K562 (cell line): ENCODE data around the gene BLM. TPM values are rescaled to one million over a fixed set of nuclear protein-coding genes. Genes with fewer than 3 reads are reported as not detected.
A peak's percentile ranks its signal among the peaks of the same experiment; 100 is the strongest.

Experiments
- ARID1B ChIP-seq: fragments of 450-650 bp; IDR thresholded peaks from 2 replicates; pipeline ENCODE4 v1.6.1; 2016; ENCODE audit warnings: antibody characterized with exemption, mild to moderate bottlenecking, inconsistent platforms
- CBX3 ChIP-seq, 2 experiments: IDR thresholded peaks; 1 replicate in 1 of 2; 2 replicates in 1 of 2; pipeline ENCODE4 v1.6.1; 2012; ENCODE audit warnings: inconsistent platforms in 2 of 2, low read length in 2 of 2, borderline replicate concordance in 1 of 2, control low read depth in 1 of 2
- CXXC5 ChIP-seq: fragments of 250-450 bp; sonication (Bioruptor Pico); IDR thresholded peaks from 2 replicates; pipeline ENCODE4 v1.8.0; 2022; ENCODE audit warnings: inconsistent platforms, mild to moderate bottlenecking, moderate library complexity
- KLF13 ChIP-seq: fragments of 450-650 bp; IDR thresholded peaks from 2 replicates; pipeline ENCODE4 v1.6.1; 2016; ENCODE audit warnings: missing genetic modification characterization, low read depth, mild to moderate bottlenecking, missing compliant biosample characterization, moderate library complexity, borderline replicate concordance
- MAZ ChIP-seq, 2 experiments: fragments of 450-650 bp in 1 of 2; sonication (generic) in 1 of 2; formaldehyde crosslinking; IDR thresholded peaks in 1 of 2; conservative IDR thresholded peaks in 1 of 2; 2 replicates each; pipeline versions ENCODE4 v1.4.0 to v1.5.0; 2020; ENCODE audit warnings: mild to moderate bottlenecking in 1 of 2, missing genetic modification reagents in 1 of 2
- MTA1 ChIP-seq: fragments of 450-650 bp; IDR thresholded peaks from 2 replicates; pipeline ENCODE4 v1.6.1; 2017; ENCODE audit warnings: borderline replicate concordance
- MYBL2 ChIP-seq, 2 experiments: fragments of 450-650 bp in 1 of 2; sonication (generic) in 1 of 2; formaldehyde crosslinking in 1 of 2; IDR thresholded peaks; 2 replicates each; pipeline versions ENCODE4 v1.6.1 to v1.8.1; 2017 to 2022; ENCODE audit warnings: borderline replicate concordance in 1 of 2, inconsistent platforms in 1 of 2, low read depth in 1 of 2, mild to moderate bottlenecking in 1 of 2, missing genetic modification reagents in 1 of 2, moderate library complexity in 1 of 2
- NR2F6 ChIP-seq: fragments of 450-650 bp; formaldehyde crosslinking; IDR thresholded peaks from 2 replicates; pipeline ENCODE4 v1.4.0; 2020; ENCODE audit warnings: mild to moderate bottlenecking
- NRF1 ChIP-seq, 2 experiments: fragments of 450-650 bp; IDR thresholded peaks in 1 of 2; conservative IDR thresholded peaks in 1 of 2; 2 replicates each; pipeline ENCODE4 v1.6.1; 2014; ENCODE audit warnings: mild to moderate bottlenecking in 2 of 2
- POLR3A ChIP-seq: IDR thresholded peaks from 2 replicates; pipeline ENCODE4 v1.6.1; 2011; ENCODE audit warnings: borderline replicate concordance, mild to moderate bottlenecking, moderate library complexity; ENCODE audit not compliant: insufficient read length, insufficient read depth; ENCODE audit errors: extremely low read depth
- TBP ChIP-seq: optimal IDR thresholded peaks from 2 replicates; pipeline ENCODE3; 2011; ENCODE audit warnings: low read depth, low read length, improper control_type of control experiment
- TEAD4 ChIP-seq, 2 experiments: sonication (generic) in 1 of 2; formaldehyde crosslinking in 1 of 2; IDR thresholded peaks; 2 replicates each; pipeline versions ENCODE4 v1.6.1 to v1.8.0; 2012 to 2022; ENCODE audit warnings: borderline replicate concordance in 1 of 2, inconsistent platforms in 1 of 2, low read length in 1 of 2, mild to moderate bottlenecking in 1 of 2, missing genetic modification reagents in 1 of 2
- ZFPM2 ChIP-seq: fragments of 250-450 bp; sonication (Bioruptor Pico); IDR thresholded peaks from 2 replicates; pipeline ENCODE4 v1.5.1; 2022; ENCODE audit warnings: mild to moderate bottlenecking
- ZNF551 ChIP-seq: fragments of 250-450 bp; sonication (Bioruptor Pico); IDR thresholded peaks from 2 replicates; pipeline ENCODE4 v1.5.0; 2021; ENCODE audit warnings: mild to moderate bottlenecking, moderate library complexity
- ZNF586 ChIP-seq: fragments of 450-650 bp; formaldehyde crosslinking; conservative IDR thresholded peaks from 2 replicates; pipeline ENCODE4 v1.4.0; 2020; ENCODE audit warnings: mild to moderate bottlenecking, moderate library complexity
- ZNF766 ChIP-seq: fragments of 200-800 bp; sonication (Bioruptor generic); conservative IDR thresholded peaks from 2 replicates; pipeline ENCODE4 v1.6.1; 2016; ENCODE audit warnings: missing genetic modification characterization, missing compliant biosample characterization
- polyA plus RNA-seq, 8 experiments: library from polyadenylated mRNA; depleted of rRNA in 4 of 8; stranded (reverse) in 5 of 8; unstranded in 3 of 8; fragments of >200 nt; fragmentation: Nextera tagmentation in 2 of 8; fragmentation: Illumina TruSeq in 1 of 8; extraction: Ambion mirVana in 2 of 8; extraction: Trizol in 1 of 8; gene quantifications; 2 replicates each; pipeline versions ENCODE4 v1.2.1 to v1.2.3, GENCODE V29; 2011 to 2014; ENCODE audit warnings: inconsistent platforms in 1 of 8, missing spikeins in 1 of 8
- total RNA-seq, 7 experiments: library from RNA; depleted of rRNA in 6 of 7; stranded (reverse); fragments of >200 nt in 6 of 7; fragmentation: Illumina TruSeq in 2 of 7; extraction: Trizol in 2 of 7; gene quantifications; 2 replicates each; pipeline versions ENCODE4 v1.2.1 to v1.2.3, GENCODE V29; 2011 to 2021; ENCODE audit warnings: low replicate concordance in 1 of 7
- TF ChIP-seq, protein P1 (sequence below): sonication (generic); formaldehyde crosslinking; IDR thresholded peaks from 2 replicates; pipeline ENCODE4 v1.8.1; 2023; ENCODE audit warnings: mild to moderate bottlenecking, missing genetic modification reagents
- TF ChIP-seq, protein P2 (sequence below): sonication (generic); IDR thresholded peaks from 2 replicates; pipeline ENCODE4 v1.6.1; 2016
- TF ChIP-seq, protein P3 (sequence below): fragments of 250-450 bp; sonication (Bioruptor Pico); IDR thresholded peaks from 2 replicates; pipeline ENCODE4 v1.5.0; 2020; ENCODE audit warnings: mild to moderate bottlenecking, borderline replicate concordance
- TF ChIP-seq, protein P4 (sequence below): fragments of 250-450 bp; sonication (Bioruptor Pico); IDR thresholded peaks from 2 replicates; pipeline ENCODE4 v1.9.0; 2021; ENCODE audit warnings: mild to moderate bottlenecking

BLM gene
- total and polyA plus RNA-seq, 9 of the 15 experiments (the other 6 are each of a cell fraction or from before 2014, with no cell fraction given) = 21.0 to 56.0 (median 43.9) TPM

DNA sequence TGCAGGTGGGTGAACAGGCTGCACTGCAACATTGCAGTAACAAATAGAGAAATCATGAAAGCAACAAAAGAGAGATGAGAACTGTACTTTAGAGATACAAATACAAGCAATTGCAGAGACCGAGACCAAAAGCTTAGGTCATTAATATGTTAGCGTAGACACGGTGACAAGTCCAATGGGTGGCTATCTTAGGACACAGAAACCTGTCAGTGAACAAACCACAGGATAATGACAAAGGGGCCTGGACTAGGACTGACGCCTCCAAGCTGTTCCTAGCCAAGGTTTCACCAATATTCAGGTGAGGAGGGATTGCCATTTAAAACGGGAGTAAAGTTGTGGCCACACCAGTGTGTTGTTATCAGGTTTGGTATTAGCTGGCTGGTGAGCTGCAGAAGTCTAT lies 41.7 kb upstream of the BLM start (continued):
- peak in 1 of 2 experiments; percentile 26; a peak in 1 of 3 replicates for TF ChIP-seq CBX3 (IDR thresholded peaks at IDR 0.05; ENCODE audit: borderline replicate concordance in 1 of 2, low read length in 2 of 2)
- no peak for TF ChIP-seq MYBL2 (IDR thresholded peaks at IDR 0.05; ENCODE audit: low read depth)
- TF ChIP-seq MYBL2 (CRISPR knock-in tag; IDR thresholded peaks at IDR 0.05; ENCODE audit: borderline replicate concordance) = no peak
- no peak for TF ChIP-seq ZNF586 (CRISPR knock-in tag)
- 0 out of 2 replicates have a peak, but pooled peaks have one; percentile 22 for TF ChIP-seq ZNF766 (CRISPR knock-in tag)
- peak; percentile 49 for TF ChIP-seq CXXC5 (CRISPR knock-in tag)
- TF ChIP-seq NR2F6 (CRISPR knock-in tag) = no peak
- TF ChIP-seq, protein P1, sequence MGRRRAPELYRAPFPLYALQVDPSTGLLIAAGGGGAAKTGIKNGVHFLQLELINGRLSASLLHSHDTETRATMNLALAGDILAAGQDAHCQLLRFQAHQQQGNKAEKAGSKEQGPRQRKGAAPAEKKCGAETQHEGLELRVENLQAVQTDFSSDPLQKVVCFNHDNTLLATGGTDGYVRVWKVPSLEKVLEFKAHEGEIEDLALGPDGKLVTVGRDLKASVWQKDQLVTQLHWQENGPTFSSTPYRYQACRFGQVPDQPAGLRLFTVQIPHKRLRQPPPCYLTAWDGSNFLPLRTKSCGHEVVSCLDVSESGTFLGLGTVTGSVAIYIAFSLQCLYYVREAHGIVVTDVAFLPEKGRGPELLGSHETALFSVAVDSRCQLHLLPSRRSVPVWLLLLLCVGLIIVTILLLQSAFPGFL (CRISPR knock-in tag) = no peak
- no peak for TF ChIP-seq NRF1 (conservative IDR thresholded peaks at IDR 0.05 in 1 of 2, IDR thresholded peaks at IDR 0.05 in 1 of 2)
- TF ChIP-seq KLF13 (tag) = no peak
- no peak for TF ChIP-seq ZFPM2 (CRISPR knock-in tag)
- TF ChIP-seq TBP = no peak
- TF ChIP-seq ARID1B = peak; percentile 39
- TF ChIP-seq MTA1 = no peak
- no peak for TF ChIP-seq ZNF551 (CRISPR knock-in tag)
- TF ChIP-seq, protein P2, sequence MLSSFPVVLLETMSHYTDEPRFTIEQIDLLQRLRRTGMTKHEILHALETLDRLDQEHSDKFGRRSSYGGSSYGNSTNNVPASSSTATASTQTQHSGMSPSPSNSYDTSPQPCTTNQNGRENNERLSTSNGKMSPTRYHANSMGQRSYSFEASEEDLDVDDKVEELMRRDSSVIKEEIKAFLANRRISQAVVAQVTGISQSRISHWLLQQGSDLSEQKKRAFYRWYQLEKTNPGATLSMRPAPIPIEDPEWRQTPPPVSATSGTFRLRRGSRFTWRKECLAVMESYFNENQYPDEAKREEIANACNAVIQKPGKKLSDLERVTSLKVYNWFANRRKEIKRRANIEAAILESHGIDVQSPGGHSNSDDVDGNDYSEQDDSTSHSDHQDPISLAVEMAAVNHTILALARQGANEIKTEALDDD = no peak
- TF ChIP-seq MAZ (CRISPR knock-in tag; conservative IDR thresholded peaks at IDR 0.05 in 1 of 2, IDR thresholded peaks at IDR 0.05 in 1 of 2) = no peak
- TF ChIP-seq, protein P3, sequence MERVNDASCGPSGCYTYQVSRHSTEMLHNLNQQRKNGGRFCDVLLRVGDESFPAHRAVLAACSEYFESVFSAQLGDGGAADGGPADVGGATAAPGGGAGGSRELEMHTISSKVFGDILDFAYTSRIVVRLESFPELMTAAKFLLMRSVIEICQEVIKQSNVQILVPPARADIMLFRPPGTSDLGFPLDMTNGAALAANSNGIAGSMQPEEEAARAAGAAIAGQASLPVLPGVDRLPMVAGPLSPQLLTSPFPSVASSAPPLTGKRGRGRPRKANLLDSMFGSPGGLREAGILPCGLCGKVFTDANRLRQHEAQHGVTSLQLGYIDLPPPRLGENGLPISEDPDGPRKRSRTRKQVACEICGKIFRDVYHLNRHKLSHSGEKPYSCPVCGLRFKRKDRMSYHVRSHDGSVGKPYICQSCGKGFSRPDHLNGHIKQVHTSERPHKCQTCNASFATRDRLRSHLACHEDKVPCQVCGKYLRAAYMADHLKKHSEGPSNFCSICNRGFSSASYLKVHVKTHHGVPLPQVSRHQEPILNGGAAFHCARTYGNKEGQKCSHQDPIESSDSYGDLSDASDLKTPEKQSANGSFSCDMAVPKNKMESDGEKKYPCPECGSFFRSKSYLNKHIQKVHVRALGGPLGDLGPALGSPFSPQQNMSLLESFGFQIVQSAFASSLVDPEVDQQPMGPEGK (CRISPR knock-in tag) = no peak
- TF ChIP-seq, protein P4, sequence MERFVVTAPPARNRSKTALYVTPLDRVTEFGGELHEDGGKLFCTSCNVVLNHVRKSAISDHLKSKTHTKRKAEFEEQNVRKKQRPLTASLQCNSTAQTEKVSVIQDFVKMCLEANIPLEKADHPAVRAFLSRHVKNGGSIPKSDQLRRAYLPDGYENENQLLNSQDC (CRISPR knock-in tag) = no peak
- peak; percentile 42; the same call in 1 of the 2 replicates for TF ChIP-seq TEAD4 (IDR thresholded peaks at IDR 0.05; ENCODE audit: low read length)
- no peak for TF ChIP-seq TEAD4 (CRISPR knock-in tag; IDR thresholded peaks at IDR 0.05; ENCODE audit: borderline replicate concordance)
- no peak for TF ChIP-seq POLR3A
